GM04503 (cell line): ENCODE results near the gene GNG7.
"Not testable (repeated sequence)": the region's sequence is repeated elsewhere in the genome, so short reads cannot be mapped to it uniquely, and the experiment has no call there.

Source experiments
- DNase-seq: peaks from one replicate; pipeline ENCODE4 v3.0.0-alpha.2; 2012; ENCODE audit warnings: low read depth

The GNG7 gene

DNA sequence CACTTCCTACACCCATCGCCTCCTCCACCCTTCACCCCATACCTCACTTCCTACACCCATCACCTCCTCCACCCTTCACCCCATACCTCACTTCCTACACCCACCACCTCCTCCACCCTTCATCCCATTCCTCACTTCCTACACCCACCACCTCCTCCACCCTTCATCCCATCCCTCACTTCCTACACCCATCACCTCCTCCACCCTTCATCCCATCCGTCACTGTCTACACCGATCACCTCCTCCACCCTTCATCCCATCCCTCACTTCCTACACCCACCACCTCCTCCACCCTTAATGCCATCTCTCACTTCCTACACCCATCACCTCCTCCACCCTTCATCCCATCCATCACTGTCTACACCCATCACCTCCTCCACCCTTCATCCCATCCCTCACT lies 10.7 kb upstream of the GNG7 start:
- not testable (repeated sequence) for DNase-seq

DNA sequence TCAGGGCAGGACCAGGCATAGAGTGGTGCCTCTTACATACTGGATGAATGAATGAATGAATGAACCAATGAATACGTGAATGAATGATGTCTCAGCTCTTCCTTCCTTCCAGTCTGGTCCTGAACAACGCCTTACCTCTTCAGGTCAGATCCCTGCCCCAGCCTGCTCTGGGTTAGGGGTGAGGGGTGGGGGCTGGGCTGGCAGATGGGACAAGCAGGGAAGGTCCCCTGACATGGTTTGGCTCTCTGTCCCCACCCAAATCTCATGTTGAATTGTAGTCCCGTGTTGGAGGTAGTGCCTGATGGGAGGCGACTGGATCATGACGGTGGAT lies 9.3 kb upstream of the GNG7 start:
- DNase-seq = no peak

DNA sequence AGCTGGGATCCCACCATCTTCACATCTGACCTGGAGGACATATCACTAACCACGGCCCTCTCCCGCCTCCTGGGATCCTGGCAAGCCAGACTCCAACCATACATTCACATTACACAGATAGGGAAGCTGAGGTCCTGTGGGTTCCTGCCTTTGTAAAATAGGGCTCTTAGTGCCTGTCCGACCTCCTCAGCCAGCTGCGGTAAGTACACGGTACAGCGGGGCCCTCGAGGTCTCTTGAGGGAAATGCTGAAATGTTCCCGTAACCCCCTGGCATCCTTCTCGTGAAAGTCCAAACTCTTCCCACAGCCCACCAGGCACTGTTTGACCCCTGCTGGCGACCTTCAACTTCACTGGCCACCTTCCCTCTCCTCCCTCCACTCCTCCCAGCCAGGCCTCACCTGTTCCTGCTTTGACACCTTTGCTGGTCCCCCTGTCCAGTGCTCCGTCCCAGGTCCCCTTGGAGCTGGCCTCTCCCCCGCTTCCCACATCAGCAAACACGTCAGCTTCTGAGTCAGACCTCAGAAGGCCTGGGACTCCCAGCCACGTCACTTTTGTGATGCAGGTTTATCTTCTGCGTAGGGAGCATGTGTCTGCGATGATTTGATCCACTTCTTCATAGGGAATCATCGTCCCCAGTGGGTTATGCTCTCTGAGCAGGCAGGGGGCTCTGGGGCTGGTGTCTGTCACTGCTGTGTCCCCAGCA lies 8.8 kb upstream of the GNG7 start:
- no peak for DNase-seq

DNA sequence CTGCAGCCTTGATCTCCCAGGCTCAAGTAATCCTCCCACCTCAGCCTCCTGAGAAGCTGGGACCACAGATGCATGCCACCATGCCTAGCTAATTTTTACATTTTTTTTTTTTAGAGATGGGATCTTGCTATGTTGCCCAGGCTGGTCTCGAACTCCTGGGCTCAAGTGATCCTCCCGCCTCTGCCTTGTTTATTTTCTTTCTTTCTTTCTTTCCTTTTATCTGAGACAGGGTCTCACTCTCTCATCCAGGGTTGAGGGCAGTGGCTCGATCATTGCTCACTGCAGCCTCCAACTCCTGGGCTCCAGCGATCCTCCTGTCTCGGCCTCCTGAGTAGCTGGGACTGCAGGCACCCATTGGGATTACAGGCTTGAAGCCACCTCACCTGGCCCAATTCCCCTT lies 3.8 kb upstream of the GNG7 start:
- no peak for DNase-seq

DNA sequence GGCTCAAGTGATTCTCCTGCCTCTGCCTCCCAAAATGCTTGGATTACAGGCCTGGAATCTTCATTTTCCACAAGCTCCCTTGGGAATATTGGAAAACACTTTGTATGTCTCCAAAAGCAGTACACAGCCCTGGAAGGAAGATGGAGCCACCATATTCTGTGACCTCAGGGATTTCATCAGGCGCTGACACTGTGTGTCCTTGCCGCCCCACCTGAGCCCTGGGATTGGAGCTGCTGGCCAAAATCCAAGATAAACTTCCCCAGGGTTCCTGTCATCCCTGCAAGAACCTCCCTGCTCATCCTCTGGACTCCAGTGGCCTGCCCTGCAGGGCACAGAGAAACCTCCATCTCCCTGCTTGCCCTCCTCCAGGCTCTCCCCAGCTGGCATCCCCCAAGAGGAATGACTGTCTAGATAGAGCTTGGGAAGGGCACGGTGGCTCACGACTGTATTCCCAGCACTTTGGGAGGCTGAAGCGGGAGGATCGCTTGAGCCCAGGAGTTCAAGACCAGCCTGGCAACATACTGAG lies 1.3 kb upstream of the GNG7 start:
- no peak for DNase-seq

DNA sequence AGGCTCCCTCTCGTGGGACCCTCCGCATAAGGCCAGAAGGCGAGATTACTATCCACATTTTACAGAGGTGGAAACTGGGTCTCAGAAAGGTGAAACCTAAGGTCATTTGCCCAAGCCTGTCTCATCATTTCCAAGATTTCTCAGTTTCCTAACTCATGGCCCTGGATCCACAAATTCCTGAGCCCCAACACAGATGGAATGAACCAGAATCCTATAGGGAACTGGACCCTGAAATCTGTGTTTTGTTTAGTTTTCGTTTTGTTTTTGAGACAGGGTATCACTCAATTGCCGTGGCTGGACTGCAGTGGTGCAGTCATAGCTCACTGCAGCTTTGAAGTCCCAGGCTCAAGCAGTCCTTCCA lies 563 bp upstream of the GNG7 start:
- DNase-seq = no peak

DNA sequence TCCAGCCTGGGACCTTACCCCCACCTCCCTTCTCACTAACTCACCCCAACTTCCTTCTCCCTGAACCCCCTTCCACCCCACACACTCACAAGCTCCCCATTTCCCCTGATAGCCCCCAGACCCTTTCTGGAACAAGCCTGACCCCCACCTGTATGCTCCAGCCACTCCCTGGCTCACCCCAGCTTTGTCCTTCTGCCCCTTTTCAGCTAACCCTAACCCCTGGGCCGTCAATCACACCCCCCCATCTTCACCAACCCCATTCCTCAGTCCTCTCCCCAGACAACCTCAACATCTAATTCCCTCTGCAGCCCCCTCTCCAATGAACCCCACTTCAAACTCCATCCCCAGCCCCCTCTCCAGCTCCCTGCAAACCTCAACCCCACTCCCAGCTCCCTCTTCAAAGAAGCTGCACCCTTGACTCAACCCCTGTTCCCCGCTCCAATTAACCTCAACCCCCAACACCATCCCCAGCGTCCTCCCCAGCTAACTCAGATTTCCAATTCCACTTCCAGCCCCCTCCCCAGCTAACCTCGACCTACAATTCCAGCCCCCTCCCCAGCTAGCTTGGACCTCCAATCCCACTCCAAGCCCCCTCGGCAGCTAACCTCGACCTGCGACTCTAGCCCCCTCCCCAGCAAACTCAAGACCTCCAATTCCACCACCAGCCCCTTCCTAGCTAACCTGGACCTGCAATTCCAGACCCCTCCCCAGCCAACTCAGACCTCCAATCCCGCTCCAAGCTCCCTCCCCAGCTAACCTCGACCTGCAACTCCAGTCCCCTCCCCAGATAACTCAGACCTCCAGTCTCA lies 929 bp downstream of the GNG7 start:
- no peak for DNase-seq

DNA sequence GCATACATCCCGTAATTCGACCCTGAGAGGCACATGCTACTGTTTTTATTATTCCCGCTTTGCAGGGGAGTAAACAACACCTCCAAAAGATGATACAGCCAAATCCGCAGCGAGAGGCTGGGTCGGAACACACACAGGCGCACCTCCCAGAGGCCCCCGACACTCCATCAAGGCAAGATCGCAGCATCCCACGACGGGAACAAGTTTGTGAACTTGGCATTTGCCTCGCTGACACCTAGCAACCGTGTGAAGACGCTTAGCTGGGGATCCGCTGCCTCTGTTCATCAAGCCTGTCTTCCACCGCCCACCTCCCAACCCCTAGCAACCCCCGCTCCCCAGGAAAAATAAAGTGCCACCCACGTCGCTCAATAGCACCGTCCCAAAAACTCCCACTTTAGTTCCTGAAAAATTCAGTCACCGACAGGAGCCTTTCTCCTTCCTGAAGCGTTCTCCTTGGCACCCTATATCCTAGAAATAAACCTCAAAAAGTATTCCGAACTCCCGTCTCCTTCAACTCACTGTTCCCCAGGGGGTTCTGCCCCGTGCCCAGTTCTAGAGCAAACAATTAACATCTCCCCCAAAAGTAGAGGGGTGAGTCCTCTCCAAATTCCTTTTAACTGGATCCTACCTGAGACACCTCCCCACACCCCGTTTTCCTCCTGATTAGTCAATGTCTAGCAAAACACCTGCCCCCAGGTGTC lies 1.7 kb downstream of the GNG7 start:
- no peak for DNase-seq

DNA sequence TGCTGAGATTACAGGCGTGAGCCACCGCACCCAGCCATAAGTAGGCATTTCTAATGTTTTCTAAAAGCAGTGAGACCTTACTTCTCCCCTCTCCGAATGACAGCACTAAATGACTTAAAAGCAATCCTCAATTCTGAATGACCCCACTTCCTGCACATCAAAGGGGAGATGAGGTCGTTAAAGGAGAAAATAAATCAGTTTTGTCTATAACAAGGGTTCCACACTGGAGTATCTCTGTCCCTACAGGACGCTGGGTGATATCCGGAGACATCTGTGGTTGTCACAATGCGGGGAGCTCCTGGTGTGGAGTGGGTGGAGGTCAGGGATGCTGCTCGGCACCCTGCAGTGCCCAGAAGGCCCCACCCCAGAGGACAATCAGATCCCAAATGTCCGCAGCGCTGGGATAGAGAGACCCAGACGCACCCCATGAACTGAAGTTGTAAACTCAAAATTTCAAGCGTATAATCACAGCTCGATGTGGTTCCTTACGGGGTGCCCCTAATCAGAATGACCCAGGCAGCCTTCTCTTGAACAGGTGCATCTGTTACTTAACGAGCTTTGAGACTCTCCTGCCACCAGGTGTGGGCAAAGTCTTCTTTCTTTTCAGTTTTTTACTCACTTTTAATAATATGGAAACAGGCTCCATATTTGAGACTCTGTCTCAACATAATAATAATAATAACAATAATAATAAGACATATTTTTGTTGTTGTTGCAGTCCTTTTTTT lies 2.9 kb downstream of the GNG7 start:
- DNase-seq = no peak

DNA sequence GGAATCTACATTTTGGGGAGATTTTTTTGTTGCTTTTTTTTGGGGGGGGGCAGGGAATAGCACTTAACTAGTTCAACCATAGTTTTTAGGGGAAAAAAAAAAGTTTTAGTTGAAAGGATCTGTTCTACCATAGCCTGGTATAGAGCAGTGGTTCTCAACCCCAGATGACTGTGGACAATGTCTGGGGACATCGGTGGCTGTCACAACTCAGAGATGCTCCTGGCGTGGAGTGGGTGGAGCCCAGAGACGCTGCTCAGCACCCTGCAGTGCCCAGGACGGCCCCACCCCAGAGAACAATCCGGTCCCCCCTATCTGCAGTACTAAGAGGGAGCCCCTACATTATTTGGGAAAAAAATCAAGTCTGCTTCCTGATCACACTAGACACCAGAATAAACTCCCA lies 8.3 kb downstream of the GNG7 start:
- DNase-seq = no peak

DNA sequence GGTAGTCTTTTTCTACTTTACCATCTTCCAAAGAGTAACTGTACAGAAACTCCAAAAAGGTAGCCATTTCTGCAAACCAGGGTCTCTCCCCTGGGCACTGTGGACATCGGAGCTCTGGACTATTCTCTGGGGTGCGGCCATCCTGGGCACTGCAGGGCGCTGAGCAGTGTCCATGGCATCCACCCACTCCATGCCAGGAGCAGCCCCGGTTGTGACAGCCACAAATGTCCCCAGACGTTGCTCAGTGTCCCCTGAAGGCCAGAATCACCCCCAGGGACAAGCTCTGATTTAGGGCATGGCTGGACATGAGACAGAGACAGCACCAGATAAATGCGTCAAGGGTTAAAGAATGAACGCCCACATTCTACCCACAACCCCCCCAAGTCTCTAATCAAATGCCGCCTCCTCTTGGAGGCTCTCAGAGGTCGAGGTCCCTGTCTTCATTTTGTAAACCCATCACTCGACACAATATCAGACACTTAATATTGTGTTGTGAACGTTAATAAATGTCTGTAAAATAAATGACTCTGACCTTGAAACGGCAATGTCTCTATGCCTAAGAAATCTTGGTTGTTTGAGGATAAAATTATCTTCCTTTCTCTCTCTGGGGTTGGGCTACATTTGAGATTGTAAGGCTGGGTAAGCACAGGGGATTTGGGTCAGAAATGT lies 8.9 kb downstream of the GNG7 start:
- DNase-seq = no peak

DNA sequence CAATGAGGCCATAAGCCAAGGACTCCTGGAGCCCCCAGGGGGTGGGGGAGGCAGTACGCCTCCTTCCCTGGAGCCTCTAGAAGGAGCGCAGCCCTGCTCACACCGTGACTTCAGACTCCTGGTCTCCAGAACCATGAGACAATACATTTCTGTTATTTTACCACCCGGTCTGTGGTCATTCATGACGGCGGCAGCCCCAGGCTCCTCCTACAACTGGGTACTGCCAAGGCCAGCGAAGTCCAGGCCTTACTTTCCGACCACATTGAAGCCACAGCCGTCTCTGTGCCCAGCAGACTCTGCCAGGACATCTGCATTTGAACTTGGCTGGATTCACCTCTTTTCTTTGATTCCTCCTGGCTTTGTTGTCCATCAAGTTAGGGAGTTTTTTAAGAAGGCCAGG lies 10.5 kb downstream of the GNG7 start:
- no peak for DNase-seq

DNA sequence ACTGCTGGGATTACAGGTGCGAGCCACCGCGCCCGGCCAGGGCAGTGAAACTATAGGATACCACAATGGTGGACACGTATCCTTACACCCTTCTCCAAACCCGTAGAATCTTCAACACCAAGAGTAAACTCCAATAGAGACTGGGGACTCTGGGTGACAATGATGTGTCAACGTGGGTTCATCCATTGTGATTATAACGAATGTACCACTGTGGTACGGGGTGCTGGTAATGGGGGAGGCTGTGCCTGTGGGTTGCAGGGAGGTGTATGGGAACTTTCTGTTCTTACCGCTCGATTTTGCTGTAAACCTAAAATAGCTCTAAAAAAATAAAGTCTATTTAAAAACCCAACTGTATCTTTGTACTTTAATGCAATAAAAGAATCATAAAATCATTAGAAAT lies 11.6 kb downstream of the GNG7 start:
- no peak for DNase-seq

DNA sequence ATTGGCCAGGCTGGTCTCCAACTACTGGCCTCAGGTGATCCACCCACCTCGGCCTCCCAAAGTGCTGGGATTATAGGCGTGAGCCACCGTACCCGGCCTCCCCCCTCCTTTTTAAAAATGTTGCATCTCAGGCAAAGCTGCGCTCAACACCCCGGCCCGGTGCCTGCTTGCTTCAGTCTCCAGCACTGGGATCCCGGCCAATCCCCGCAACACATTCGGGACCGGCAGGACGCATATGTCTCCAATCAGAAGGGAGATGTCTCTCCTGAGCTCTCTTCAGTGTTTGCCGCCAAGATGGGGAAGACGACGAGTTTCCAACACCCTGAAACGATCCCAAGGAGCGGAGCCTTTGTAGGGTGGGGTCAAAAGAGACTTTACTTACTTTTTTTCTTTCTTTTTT lies 16.1 kb downstream of the GNG7 start:
- no peak for DNase-seq

DNA sequence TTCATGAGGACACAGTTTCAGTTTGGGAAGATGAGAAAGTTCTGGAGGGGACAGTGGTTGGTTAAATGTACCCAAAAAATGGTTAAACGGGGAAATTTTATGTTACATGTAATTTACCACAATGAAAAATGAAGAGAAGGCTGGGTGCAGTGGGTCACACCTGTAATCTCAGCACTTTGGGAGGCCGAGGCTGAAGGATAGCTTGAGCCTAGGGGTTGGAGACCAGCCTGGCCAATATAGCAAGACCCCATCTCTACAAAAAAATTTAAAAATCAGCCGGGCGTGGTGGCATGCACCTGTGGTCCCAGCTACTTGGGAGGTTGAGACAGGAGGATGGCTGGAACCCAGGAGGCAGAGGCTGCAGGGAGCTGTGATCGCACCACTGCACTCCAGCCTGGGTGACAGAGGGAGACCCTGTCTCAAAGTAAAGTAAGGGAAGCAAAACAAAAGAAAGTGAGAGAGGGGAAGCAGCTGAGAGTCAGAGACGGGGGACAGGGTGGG lies 17.2 kb downstream of the GNG7 start:
- no peak for DNase-seq

DNA sequence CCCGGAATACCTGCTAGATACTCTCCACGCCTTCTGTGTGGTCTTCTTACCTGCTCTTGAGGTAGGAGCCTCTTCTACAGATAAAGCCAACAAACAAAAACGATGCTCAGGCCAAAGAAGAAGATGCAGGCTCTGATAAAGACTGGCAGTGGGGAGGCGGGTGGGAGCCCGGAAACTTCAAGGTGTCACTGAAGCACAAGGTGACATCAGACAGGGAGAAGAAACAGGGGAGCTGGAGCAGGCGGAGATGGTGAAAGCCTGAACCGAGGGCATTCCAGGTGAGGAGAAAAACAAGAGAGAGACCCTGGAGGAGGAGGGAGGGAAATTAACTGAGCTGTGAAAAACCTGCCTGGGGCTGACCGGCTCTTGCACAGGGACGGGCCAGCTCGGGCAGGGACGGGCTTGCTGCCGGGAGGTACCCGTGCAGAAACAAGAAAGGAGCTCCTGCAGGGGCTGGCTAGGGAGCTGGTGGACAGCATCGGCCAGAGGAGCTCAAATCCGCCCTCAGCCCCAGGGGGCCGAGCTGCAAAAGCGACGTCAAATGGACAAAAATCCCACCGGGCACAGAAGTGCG lies 19.0 kb downstream of the GNG7 start:
- no peak for DNase-seq

DNA sequence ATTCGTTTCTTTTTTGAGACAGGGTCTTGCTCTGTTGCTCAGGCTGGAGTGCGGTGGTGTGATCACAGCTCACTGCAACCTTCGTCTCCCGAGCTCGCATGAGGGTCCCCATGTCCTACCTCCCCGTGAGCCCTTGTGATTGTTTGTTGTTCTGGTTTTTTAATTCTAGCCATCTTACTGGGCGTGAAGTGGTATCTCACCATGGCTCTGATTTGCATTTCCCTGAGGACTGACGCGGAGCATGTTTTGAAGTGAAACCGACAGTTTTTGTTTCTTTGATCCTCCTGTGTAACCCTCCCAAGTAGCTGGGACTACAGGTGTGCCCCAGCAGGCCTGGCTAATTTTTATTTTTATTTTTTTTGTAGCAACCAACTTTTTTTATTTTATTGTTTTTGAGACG lies 21.7 kb downstream of the GNG7 start:
- no peak for DNase-seq

DNA sequence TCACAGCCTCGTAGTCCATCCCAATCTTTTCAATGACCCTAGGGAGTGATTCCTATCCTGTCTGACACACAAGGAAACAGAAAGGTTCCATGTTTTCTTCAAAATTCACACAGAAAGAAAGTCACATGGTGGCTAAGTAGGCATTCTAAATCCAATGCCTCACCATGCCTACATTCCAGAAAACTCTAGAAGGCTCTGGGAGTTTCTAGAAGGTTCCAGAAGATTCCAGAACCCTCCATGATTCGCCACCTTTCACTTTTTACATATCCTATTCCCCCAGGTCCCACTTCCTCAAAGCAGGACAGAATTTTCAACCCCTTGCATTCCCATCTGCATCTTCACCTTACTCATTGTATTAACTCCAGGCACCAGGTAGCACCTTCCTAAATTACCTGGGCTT lies 23.1 kb downstream of the GNG7 start:
- DNase-seq = no peak

DNA sequence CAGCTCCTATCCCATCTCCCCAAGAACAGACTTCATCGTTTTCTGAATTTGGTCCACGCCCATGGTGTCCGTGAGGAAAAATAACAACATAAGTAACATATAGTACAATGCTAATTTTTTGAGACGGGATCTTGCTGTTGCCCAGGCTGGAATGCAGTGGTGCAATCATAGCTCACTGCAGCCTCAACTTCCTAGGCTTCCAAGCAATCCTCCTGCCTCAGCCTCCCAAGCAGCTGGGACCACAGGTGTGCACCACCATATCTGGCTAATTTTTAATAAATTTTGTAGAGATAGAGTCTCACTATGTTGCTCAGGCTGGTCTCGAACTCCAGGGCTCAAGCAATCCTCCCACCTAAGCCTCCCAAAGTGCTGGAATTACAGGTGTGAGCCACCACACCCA lies 23.5 kb downstream of the GNG7 start:
- DNase-seq = not testable (repeated sequence)

DNA sequence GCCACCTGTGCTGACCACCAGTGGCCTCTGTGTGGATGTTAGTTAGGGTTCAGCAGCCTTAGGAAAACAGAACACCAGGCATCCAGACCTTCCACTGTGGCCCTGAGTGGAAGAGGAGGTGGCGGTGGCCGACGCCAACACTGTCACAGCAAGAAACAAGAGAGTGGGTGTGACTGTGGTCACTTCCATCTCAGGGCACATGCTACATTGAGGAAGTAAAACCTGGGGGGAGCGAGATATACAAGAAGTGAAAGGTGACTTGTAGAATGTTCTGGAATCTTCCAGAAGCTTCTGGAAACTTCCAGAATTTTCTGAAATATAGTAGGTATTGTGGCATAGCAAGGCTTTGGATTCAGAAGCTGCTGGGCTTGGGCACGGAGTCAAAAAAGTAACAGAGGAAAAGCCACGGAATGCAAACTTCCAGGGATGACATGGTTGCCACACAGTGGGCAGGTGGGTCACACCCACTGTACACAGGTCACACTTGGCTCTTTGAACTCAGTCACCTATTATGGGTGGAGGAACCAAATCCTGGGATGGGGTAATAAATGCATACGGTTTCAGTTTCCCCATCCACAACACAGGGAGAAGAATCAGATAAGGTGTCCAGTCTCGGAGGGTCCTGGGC lies 24.3 kb downstream of the GNG7 start:
- no peak for DNase-seq

DNA sequence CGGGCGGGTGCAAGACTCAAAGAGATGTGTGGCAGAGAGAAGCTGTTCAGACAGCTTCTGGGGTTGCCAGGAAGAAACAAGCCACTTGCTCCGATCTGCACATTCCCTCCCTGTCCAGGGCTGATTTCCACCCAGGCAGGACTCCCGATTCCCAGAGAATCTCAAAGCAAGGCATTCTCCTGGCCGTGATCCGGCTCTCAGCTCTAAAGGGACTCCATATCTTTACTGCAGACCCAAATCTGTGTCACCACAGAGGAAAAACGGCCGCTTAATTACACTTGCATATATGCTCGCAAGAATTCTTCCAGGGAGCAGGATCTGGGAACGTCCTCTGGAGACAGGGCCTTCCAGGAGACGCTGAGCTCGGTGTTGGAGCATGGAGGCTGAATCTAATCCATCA lies 25.7 kb downstream of the GNG7 start:
- no peak for DNase-seq
